ENCODE results near the gene OLFM4.

The OLFM4 gene

GRCh38 chr13:53045189-53045588, 16.6 kb downstream of the OLFM4 start:
- intact Hi-C loops (cut with DNase I; ENCODE audit: low total_unique reads): no loop called here
- Histone ChIP-seq H3K9me3 (no peaks in the 10 kb centered on the region), H3K36me3 (no peaks in the 10 kb centered on the region), H3K27ac (no peak overlapping the region), H3K27me3 (no peaks in the 10 kb centered on the region), H3K4me1 (peaks cover 0 to 5% (median 0%) of the 10 kb centered on the region in 4 donors), H3K4me3 (no peak overlapping the region)
- DNase-seq: no peak
- no peak for TF ChIP-seq CTCF (IDR thresholded peaks at IDR 0.05)

- TF ChIP-seq CTCF (IDR thresholded peaks at IDR 0.05): no peak
- no peaks in the 10 kb centered on the region for H3K9me3 ChIP-seq
- no peaks in the 10 kb centered on the region for H3K36me3 ChIP-seq
- H3K27ac ChIP-seq: no peak overlapping the region
- H3K4me3 ChIP-seq: no peak overlapping the region
- H3K4me1 ChIP-seq: peaks cover 0 to 5% (median 0%) of the 10 kb centered on the region in 4 donors
- no peaks in the 10 kb centered on the region for H3K27me3 ChIP-seq
- intact Hi-C loops (cut with DNase I; ENCODE audit: low total_unique reads): no loop called here
- no peak for DNase-seq
These were observed 20.3 kb downstream of the OLFM4 start for GRCh38 chr13:53048880-53049279.

- no peaks in the 10 kb centered on the region for H3K9me3 ChIP-seq
- intact Hi-C loops (cut with DNase I; ENCODE audit: low total_unique reads): no loop called here
- TF ChIP-seq CTCF (IDR thresholded peaks at IDR 0.05): no peak
These were observed 21.5 kb downstream of the OLFM4 start for GRCh38 chr13:53050151-53050550.

GRCh38 chr13:53052675-53053074, 24.1 kb downstream of the OLFM4 start:
- Histone ChIP-seq H3K27ac (no peak overlapping the region), H3K4me3 (no peak overlapping the region), H3K27me3 (no peaks in the 10 kb centered on the region), H3K4me1 (no peaks in the 10 kb centered on the region), H3K9me3 (no peaks in the 10 kb centered on the region), H3K36me3 (no peaks in the 10 kb centered on the region)
- DNase-seq: no peak
- intact Hi-C loops (cut with DNase I; ENCODE audit: low total_unique reads): no loop called here
- no peak for TF ChIP-seq CTCF (IDR thresholded peaks at IDR 0.05)

More at GRCh38 chr13:53050151-53050550, 21.5 kb downstream of the OLFM4 start:
- Histone ChIP-seq H3K4me3 (no peak overlapping the region), H3K27me3 (no peaks in the 10 kb centered on the region), H3K4me1 (peaks cover 0 to under 1% (median 0%) of the 10 kb centered on the region in 4 donors), H3K27ac (no peak overlapping the region), H3K36me3 (no peaks in the 10 kb centered on the region)
- DNase-seq: no peak

- H3K27me3 ChIP-seq: no peaks in the 10 kb centered on the region
- DNase-seq: no peak
- H3K9me3 ChIP-seq: no peaks in the 10 kb centered on the region
- no peaks in the 10 kb centered on the region for H3K36me3 ChIP-seq
- no peak overlapping the region for H3K4me3 ChIP-seq
- intact Hi-C loops (cut with DNase I; ENCODE audit: low total_unique reads): no loop called here
- no peaks in the 10 kb centered on the region for H3K4me1 ChIP-seq
- H3K27ac ChIP-seq: no peak overlapping the region
- no peak for TF ChIP-seq CTCF (IDR thresholded peaks at IDR 0.05)
These were observed 26.0 kb downstream of the OLFM4 start for GRCh38 chr13:53054569-53054968.

- DNase-seq: no peak
- H3K4me3 ChIP-seq: no peak overlapping the region
- H3K9me3 ChIP-seq: no peaks in the 10 kb centered on the region
- no peaks in the 10 kb centered on the region for H3K27me3 ChIP-seq
- TF ChIP-seq CTCF (IDR thresholded peaks at IDR 0.05): no peak
- no peaks in the 10 kb centered on the region for H3K36me3 ChIP-seq
- intact Hi-C loops (cut with DNase I; ENCODE audit: low total_unique reads): no loop called here
- H3K27ac ChIP-seq: no peak overlapping the region
- H3K4me1 ChIP-seq: no peaks in the 10 kb centered on the region
These were observed 29.6 kb downstream of the OLFM4 start for GRCh38 chr13:53058065-53058679.
